ENCODE data around the gene ZNF862. TPM values are rescaled to one million over a fixed set of nuclear protein-coding genes. Genes with fewer than 3 reads are reported as not detected.
"Not testable (repeated sequence)": the region's sequence is repeated elsewhere in the genome, so short reads cannot be mapped to it uniquely, and the experiment has no call there.

ZNF862 gene
- polyA plus RNA-seq, 4 donors = 18.1 to 20.9 (median 19.8) TPM

GRCh38 chr7:149877890-149878522 lies 39.8 kb downstream of the ZNF862 start:
- no peak for DNase-seq (ENCODE audit: low read depth in 4 of 4, low spot score in 3 of 4)

- DNase-seq (ENCODE audit: low read depth in 4 of 4, low spot score in 3 of 4) = no peak
Measured at GRCh38 chr7:149878523-149878921, 40.3 kb downstream of the ZNF862 start.

GRCh38 chr7:149879271-149879743 lies 41.1 kb downstream of the ZNF862 start:
- no peak for DNase-seq (ENCODE audit: low read depth in 4 of 4, low spot score in 3 of 4)

- no peak for DNase-seq (ENCODE audit: low read depth in 4 of 4, low spot score in 3 of 4)
Measured at GRCh38 chr7:149879766-149880637, 41.8 kb downstream of the ZNF862 start.

- no peak for DNase-seq (ENCODE audit: low read depth in 4 of 4, low spot score in 3 of 4)
Measured at GRCh38 chr7:149880638-149881311, 42.6 kb downstream of the ZNF862 start.

GRCh38 chr7:149881328-149882247 lies 43.4 kb downstream of the ZNF862 start:
- DNase-seq (ENCODE audit: low read depth in 4 of 4, low spot score in 3 of 4) = no peak

GRCh38 chr7:149882248-149883047 lies 44.3 kb downstream of the ZNF862 start:
- DNase-seq (ENCODE audit: low read depth in 4 of 4, low spot score in 3 of 4) = peak in 1 of 4 donors; percentile 27

GRCh38 chr7:149883048-149883438 lies 44.9 kb downstream of the ZNF862 start:
- no peak for DNase-seq (ENCODE audit: low read depth in 4 of 4, low spot score in 3 of 4)

- no peak for DNase-seq (ENCODE audit: low read depth in 4 of 4, low spot score in 3 of 4)
Measured at GRCh38 chr7:149883452-149883861, 45.3 kb downstream of the ZNF862 start.

GRCh38 chr7:149884016-149884415 lies 45.8 kb downstream of the ZNF862 start:
- no peak for DNase-seq (ENCODE audit: low read depth in 4 of 4, low spot score in 3 of 4)

- no peak for DNase-seq (ENCODE audit: low read depth in 4 of 4, low spot score in 3 of 4)
Measured at GRCh38 chr7:149884541-149884940, 46.4 kb downstream of the ZNF862 start.

- DNase-seq (ENCODE audit: low read depth in 4 of 4, low spot score in 3 of 4) = no peak
Measured at GRCh38 chr7:149885191-149886017, 47.2 kb downstream of the ZNF862 start.

- no peak for DNase-seq (ENCODE audit: low read depth in 4 of 4, low spot score in 3 of 4)
Measured at GRCh38 chr7:149886018-149886415, 47.8 kb downstream of the ZNF862 start.

- DNase-seq (ENCODE audit: low read depth in 4 of 4, low spot score in 3 of 4) = no peak
Measured at GRCh38 chr7:149887311-149887710, 49.1 kb downstream of the ZNF862 start.

- DNase-seq (ENCODE audit: low read depth in 4 of 4, low spot score in 3 of 4) = not testable (repeated sequence)
Measured at GRCh38 chr7:149890715-149891114, 52.5 kb downstream of the ZNF862 start.

- not testable (repeated sequence) for DNase-seq (ENCODE audit: low read depth in 4 of 4, low spot score in 3 of 4)
Measured at GRCh38 chr7:149894957-149895356, 56.8 kb downstream of the ZNF862 start.

- DNase-seq (ENCODE audit: low read depth in 4 of 4, low spot score in 3 of 4) = not testable (repeated sequence)
Measured at GRCh38 chr7:149907776-149908376, 69.7 kb downstream of the ZNF862 start.

GRCh38 chr7:149910219-149910618 lies 72.0 kb downstream of the ZNF862 start:
- DNase-seq (ENCODE audit: low read depth in 4 of 4, low spot score in 3 of 4) = not testable (repeated sequence)
